HG02763 (cell line): ENCODE measurements around the gene LDB2.
"Not testable (repeated sequence)": the region's sequence is repeated elsewhere in the genome, so short reads cannot be mapped to it uniquely, and the experiment has no call there.

Source experiments
- ATAC-seq: cut with Tn5 transposase; IDR thresholded peaks from one replicate; pipeline ENCODE4 v1.9.1; 2021; ENCODE audit warnings: mild to moderate bottlenecking, moderate library complexity; ENCODE audit not compliant: unreplicated experiment

Gene LDB2

DNA sequence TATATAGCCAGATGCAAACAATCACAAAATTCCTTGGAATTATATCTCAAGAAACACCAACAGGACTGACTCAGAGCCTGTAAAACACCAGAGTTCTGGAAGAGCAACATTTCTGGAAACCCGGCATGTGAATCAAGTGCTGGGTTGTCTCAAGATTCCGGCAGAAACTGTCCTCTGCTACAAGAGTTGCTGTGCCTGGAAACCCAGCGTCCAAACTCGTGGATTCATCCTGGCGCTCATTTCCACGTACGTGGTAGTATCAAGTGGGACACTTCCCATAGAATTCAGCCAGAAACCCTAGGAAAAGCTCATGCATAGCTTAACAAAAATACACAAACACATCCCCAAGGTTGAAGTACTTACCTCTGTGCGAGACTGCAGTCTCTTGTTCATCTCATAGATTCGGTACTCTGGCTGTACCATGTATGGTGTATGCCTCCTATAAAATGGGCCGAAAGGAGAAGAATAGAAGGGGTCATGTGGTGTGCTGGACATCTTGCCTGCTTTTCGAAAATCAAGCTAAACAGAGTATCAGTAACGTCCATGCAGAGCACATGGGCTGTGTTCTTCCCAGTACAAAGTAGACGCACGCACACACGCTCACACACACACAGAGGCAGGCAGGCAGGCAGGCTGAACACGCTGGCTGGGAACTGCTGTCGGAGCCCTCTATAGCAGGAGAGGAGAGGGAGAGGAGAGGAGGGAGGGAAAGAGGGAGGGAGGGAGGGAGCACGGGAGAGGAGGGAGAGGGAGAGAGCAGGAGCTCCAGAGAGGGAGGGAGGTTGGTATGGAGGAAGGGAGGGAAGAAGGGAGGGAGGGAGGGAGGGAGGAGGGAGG is at the start of gene LDB2:
TSS of gene LDB2 (minus strand) at position 655 of the 837 bp plus-strand sequence.
- ATAC-seq: no peak

DNA sequence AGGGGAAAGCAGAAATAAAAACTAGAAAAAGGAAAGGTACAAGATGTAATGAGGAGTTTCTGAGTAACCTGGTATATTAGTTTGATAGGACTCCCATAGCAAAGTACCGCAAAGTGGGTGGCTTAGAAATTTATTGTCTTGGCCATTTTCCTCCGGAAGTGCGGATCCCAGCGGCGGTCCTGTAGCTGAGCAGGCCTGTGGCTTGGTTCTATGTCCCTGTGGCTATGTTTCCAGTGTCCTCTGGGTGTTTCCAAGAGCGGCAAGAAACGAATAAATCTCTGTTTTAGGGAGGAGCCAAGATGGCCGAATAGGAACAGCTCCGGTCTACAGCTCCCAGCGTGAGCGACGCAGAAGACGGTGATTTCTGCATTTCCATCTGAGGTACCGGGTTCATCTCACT is 44.0 kb upstream of the LDB2 start:
- no peak for ATAC-seq

DNA sequence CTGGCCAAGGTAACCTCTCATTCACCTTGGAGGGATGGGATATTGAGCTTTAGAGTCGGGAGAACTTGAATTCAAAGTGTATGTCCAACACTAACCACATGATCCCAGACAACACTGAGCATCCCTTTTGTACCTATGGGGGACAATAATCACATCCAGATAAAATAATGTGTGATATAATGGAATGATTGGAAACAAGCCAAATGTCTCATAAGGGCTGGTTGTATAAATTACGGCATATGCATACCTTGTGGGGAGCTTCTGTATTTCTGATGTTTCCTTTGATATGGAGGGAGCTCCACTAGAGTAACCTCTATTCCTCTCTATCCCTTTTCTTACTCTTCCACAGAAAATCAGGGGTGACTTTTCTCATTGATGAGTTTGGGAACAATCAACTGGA is 40.7 kb upstream of the LDB2 start:
- no peak for ATAC-seq

- ATAC-seq: no peak
Observed at GRCh38 chr4:16938512-16939040, 40.1 kb upstream of the LDB2 start.

DNA sequence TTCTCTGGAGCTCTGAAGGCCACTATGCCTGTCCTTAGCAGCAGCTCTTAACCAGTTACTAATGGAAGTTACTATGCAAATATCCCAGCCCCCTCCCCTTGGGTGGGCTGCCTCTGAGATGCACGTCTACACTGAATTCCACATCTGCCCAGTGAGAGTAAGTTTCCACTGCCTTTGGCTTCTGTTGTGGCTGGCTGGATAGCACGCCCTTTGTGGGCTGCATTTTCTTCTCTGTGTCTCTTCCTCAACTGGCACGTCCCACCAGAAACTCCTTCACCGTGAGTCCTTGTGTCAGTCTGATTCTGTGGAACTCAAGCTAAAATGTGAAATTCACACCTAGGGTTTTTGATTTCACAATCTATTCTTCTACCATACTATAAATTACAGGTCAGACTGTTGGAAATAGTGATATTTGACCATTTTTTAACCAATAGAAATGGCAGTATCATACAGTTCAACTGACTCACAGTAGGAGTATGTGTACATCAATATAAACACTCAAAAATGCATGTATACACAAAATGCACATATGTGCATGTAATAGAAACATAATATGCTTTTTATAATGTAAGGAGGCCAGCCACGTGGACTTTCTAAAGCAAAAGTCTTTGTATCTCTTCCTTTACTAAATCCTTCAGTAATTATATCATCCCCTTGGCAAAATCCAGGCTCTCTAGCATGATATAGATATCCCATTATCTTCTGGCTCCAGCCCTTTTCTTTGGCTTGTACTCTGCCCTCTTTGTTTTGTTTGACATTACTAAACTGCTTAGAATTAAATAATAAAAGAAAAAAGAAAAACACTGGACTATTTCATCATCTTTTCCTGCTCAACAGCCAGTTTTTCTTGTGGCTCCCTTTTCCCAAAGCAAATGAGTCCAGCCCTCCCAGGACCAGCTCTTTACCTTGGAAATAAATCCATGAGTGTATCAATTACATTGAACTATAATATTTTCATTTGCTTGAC is 33.2 kb upstream of the LDB2 start:
- no peak for ATAC-seq

DNA sequence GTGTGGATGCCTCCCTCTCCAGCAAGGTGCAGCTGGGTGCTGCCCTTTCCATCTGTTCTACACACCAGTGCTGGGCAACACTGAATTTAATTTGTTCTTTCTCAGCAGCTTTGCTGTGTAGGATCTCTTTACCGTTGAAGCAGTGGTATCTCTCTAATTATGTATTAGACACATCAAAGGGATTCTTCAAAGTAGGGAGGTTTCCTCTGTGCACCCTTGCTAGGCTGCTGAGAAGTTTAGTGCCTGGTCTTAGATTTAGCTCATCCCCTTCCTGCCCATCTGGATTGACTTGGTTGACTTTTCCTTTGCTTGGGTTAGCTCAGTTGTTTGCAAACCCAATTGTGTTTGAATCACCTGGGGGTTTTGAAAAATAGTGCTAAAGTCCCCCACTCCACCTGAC is 27.8 kb upstream of the LDB2 start:
- no peak for ATAC-seq

GRCh38 chr4:16918716-16919115 is 20.3 kb upstream of the LDB2 start:
- ATAC-seq: not testable (repeated sequence)

DNA sequence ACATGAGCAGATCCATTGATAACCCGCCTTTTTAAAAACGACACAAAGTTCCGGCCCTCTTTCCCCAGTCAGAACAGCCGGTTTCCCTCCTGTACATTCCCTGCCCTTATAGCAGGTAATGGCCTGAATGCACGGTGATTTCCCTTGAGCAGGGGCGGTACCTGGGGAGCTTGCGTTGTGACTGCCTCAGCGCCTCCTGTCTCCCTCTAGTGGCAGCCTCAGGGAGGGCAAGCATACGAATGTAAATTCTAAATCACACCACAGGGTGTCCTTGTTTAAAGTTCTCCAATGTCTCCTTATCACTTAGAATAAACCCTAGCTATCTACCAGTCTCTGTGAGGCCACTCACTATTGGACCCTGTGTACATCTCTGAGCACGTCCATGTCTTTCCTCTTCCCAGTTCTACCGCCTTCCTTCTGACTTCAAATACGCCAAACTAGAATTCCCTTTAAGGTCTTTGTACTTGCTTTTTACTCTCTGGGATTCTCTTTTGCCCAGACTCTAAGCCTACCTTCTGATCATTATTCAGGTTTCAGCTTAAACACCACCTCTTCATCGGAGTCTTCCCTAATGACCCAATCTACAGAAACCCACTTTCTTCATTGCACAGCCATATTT is 18.4 kb upstream of the LDB2 start:
- peak; percentile 98 for ATAC-seq

- no peak for ATAC-seq
Observed at GRCh38 chr4:16916031-16916430, 17.6 kb upstream of the LDB2 start.

DNA sequence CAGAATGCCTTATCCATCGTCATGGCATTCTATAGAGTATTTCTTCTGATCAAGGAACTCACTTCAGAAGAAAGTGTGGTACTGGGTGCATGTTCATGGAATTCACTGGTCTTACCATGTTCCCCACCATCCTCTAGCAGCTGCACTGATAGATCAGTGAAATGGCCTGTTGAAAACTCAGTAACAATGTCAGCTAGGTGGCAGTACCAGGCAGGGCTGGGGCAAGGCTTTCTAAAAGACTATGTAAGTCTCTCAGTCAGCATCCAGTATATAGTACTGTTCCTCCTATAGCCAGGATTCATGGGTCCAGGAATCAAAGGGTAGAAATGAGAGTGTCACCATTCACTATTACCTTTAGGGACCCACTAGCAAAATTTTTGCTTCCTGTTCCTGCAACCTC is 15.8 kb upstream of the LDB2 start:
- ATAC-seq: no peak

DNA sequence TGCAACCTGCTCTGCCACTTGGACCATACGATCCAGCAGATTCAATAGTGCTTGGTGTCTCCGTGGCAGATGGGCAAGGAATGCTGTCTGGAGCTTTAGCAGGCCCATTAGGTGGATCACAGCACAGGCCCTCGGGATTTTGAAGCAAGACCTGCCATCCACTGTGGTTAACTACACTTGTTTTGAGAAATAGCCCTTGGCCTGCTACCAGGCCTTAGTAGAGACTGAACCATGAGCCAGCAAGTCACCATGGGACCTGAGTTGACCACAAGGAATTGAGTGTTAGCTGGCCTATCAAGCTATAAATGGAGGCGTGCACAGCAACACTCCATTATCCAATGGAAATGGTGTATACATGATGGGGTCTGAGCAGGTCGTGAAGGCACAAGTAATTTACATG is 14.5 kb upstream of the LDB2 start:
- no peak for ATAC-seq

DNA sequence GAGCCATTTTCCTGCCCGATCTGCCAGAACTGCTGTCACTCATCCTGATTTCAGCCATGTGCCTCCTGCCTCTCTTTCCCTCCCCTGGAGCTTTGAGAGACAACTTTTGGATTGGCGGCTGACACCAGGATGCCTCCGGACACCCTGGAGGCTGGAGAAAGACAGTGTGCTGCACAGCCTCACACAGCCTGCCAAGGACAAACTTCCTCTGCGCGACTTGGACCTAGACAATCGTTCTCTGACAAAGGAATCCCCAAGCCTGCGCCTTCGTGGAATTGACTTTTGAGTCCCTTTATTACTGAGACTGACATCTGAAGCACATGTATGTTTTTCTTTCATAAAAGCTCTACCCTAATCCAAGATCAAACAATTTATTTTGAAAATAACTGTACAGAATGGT is 10.8 kb upstream of the LDB2 start:
- ATAC-seq: no peak

GRCh38 chr4:16908377-16909021 is 10.1 kb upstream of the LDB2 start:
- no peak for ATAC-seq

DNA sequence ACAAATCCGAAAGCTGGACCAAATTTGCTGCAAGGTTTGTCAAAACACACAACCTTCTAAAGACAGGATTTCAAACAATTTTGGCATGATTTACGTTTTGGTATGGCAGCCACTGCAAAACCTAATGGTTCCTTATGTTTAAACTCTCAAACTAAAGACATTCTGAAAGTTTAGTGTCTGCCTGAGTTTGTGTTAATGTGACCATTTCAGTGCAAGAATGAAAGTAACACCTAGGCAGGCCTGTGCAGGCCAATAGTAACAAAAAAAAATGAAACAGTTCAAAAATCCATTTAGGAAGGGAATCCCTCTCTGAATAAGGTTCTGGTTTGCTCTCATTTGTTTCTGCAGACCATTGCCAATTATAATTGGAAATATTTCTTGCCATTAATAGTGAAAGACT is 1.9 kb upstream of the LDB2 start:
- no peak for ATAC-seq

DNA sequence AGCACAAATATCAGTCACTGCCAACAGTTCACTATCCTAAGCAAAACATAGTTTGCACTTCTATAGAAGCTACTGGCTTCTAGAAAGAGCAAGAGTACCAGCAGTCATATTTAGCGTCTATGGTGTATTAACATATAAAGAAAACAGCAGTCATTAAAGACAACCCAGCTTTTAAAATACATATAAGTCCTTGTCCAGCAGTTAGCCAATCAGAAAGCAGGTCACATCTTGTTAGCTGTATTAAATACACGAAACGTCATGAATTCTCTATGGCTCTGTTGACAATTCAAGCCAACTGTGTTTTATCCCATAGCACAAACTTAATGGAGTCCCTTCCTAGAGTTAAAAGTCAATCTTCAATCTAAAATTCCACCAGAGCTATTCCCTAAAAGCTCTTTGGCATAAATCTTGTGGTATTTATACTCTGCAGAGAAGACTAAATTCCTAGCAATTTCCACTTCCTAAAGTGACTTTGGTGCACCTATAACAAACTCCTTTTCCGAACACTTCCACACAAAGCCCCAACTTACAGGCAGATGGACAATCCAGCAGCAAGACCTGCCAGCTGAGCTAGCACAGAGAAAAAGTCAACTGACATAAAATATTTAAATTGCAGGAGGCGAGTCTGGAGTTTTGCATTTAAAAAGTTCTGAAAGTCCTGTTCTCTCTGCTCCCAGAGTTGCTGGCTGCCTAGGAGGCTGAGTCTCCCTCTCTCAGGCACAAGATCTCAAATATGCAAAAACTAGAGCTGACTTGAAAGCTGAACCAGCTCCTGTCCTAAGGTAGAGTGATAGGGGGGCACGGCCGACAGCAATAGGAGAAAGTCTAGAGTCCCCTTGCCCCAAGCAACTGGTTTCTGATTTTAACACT is 1.3 kb downstream of the LDB2 start:
- ATAC-seq: no peak

DNA sequence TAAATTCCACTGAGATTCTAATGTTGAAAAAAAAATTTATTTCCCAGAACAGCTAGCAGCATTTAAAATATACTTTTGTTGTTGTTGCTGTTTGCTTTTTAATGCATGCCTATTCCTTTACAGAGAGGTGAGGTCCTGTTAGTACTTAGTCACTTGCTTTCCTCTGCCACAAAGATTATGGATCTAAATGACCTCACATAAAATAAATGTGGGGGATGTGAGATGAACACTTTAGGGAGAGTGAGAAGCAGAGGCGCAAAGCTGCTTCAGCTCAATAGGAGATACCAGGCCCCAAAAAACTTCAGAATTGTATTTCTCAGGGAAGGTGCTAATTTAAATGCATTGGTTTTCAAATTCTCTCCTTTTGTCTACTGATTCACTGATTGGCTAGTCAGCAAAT is 4.0 kb downstream of the LDB2 start:
- ATAC-seq: no peak

GRCh38 chr4:16893141-16893651 is 5.2 kb downstream of the LDB2 start:
- ATAC-seq: no peak

DNA sequence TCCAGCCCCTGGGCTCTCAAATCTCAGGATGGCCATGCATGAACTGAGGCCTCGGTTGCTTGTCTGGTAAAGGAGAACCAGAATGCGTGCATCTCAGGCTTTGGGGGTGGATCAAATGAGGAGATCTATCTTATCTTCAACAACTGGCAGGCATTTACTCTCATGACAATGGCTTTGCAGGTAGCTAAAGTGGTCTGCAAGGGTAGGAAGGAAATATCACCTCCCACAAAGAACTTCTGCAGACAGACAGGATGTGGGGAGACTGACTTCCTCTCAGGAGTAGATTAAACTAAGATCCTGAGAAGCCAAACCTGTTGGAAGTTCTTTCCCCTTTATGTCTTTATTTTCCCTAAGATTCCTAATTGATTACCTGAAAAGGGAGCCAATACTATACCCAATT is 7.8 kb downstream of the LDB2 start:
- ATAC-seq: no peak

- no peak for ATAC-seq
Observed at GRCh38 chr4:16889945-16890344, 8.5 kb downstream of the LDB2 start.

DNA sequence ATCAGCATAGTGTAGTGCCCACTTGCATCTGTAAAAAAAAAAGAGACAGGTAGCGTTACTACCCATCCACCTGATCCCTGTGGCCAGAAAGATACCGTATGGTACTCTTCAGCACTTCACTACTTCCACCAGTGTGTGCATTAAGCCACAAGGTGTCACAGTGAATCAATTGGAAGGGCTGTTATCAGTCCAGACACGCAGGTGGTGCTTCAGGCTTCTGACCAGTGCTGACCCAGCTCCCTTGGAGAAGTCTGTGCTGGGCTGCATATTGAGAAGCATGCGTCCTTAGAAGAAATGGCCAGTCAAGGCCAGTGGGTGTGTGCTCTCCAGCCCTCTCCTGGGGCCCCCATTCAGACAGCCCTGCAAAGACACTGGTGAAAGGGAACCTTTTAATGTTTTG is 10.6 kb downstream of the LDB2 start:
- ATAC-seq: no peak
